Adrenal gland (tissue), 12 donors: ENCODE data around the gene IGFALS. TPM values are rescaled to one million over a fixed set of nuclear protein-coding genes. Genes with fewer than 3 reads are reported as not detected.

Source experiments
- DNase-seq, 7 donors: peaks; one replicate each; pipeline ENCODE4 v3.0.0-alpha.2; 2019 to 2020
- H3K27ac ChIP-seq, 5 donors: fragments of 200-600 bp; sonication (generic) in 4 of 5; 1 replicate in 3 of 5; 2 replicates in 2 of 5; pipeline versions ENCODE4 v1.5.1 to v1.8.0; 2016 to 2020; ENCODE audit warnings: mild to moderate bottlenecking in 1 of 5
- H3K27me3 ChIP-seq: fragments of 200-600 bp; 2 replicates; pipeline ENCODE4 v1.8.0; 2021
- H3K36me3 ChIP-seq, 2 donors: fragments of 200-600 bp; replicated peaks in 1 of 2; 1 replicate in 1 of 2; 2 replicates in 1 of 2; pipeline versions ENCODE4 v1.5.1 to v1.8.0; 2018 to 2022
- H3K4me1 ChIP-seq, 2 donors: fragments of 200-600 bp; replicated peaks in 1 of 2; 1 replicate in 1 of 2; 2 replicates in 1 of 2; pipeline versions ENCODE4 v1.5.1 to v1.8.0; 2018 to 2021
- H3K4me3 ChIP-seq, 4 donors: fragments of 200-600 bp; sonication (generic) in 3 of 4; one replicate each; pipeline ENCODE4 v1.5.1; 2016 to 2018
- H3K9me3 ChIP-seq, 3 donors: fragments of 200-600 bp; sonication (generic) in 1 of 3; replicated peaks in 1 of 3; 1 replicate in 2 of 3; 2 replicates in 1 of 3; pipeline versions ENCODE4 v1.5.1 to v1.8.0; 2016 to 2021
- CTCF ChIP-seq, 6 experiments: fragments of 450-650 bp in 4 of 6; fragments of 200-600 bp in 2 of 6; sonication (generic) in 1 of 6; IDR thresholded peaks; 1 replicate in 5 of 6; 2 replicates in 1 of 6; pipeline versions ENCODE4 v1.5.1 to v1.8.0; 2016 to 2021; ENCODE audit warnings: antibody characterized with exemption in 6 of 6, mild to moderate bottlenecking in 2 of 6, moderate library complexity in 1 of 6
- POLR2A ChIP-seq, 2 donors: fragments of 450-650 bp; IDR thresholded peaks; one replicate each; pipeline ENCODE4 v1.6.1; 2017; ENCODE audit warnings: antibody characterized with exemption in 2 of 2, mild to moderate bottlenecking in 2 of 2, moderate library complexity in 1 of 2
- WGBS, 4 donors: extraction: QIAGEN DNeasy Blood & Tissue Kit in 2 of 4; methylation state at CpG; one replicate each; pipeline versions ENCODE4 v1.1.5 to v1.1.7; 2013 to 2017; 5-methylcytosine and 5-hydroxymethylcytosine counted together
- intact Hi-C, 2 donors: fragments of 100-400 bp; cut with DNase I; formaldehyde crosslinking; loops; one replicate each; pipeline versions ENCODE4 v1.14.1 to v1.15.0; 2022 to 2023
- polyA plus RNA-seq, 3 donors: library from polyadenylated mRNA; stranded (reverse); fragments of 200-250 nt in 2 of 3; fragments of 350-450 nt in 1 of 3; fragmentation: Illumina TruSeq in 1 of 3; extraction: RNeasy Lipid Tissue Mini Kit (QIAGEN cat#74804) in 1 of 3; gene quantifications; one replicate each; pipeline ENCODE4 v1.2.3, GENCODE V29; 2013 to 2014
- total RNA-seq, 9 donors: library from RNA; depleted of rRNA in 4 of 9; stranded (reverse); fragments of >200 nt in 4 of 9; fragments of 120-200 nt in 1 of 9; fragmentation: NEBNext Ultra II Directional in 1 of 9; extraction: Animal tissue kit (Norgen Biotek cat#: 25700) in 1 of 9; gene quantifications; one replicate each; pipeline versions ENCODE4 v1.1.0 to v1.2.4, GENCODE V29; 2013 to 2023
- donor health status: healthy with polysubstance abuse.
- donor health status: Bipolar disorder and iron deficiency.
- donor health status: DM: yes; HTN: yes; CAD: no.
- donor health status: DM: no; HTN: no; CAD: no.
- donor health status: DM: no; HTN: no; CAD: no.
- donor health status: DM: yes; HTN: yes; CAD: no.

IGFALS gene
- total and polyA plus RNA-seq, 12 donors: 0.11 to 3.9 (median 0.31) TPM; not detected in 2

GRCh38 chr16:1759511-1759910 lies 34.0 kb downstream of the IGFALS start:
- H3K27ac ChIP-seq: no peak overlapping the region
- TF ChIP-seq CTCF (IDR thresholded peaks at IDR 0.05) (no peak), POLR2A (IDR thresholded peaks at IDR 0.05) (no peak)
- H3K4me1 ChIP-seq: no peaks in the 10 kb centered on the region
- WGBS, 4 donors: 94 to 98% (median 95%) methylated on average over 10 to 21 of the region's 21 CpGs
- H3K27me3 ChIP-seq: no peaks in the 10 kb centered on the region
- H3K4me3 ChIP-seq: no peak overlapping the region
- peaks cover 0 to 53% of the 10 kb centered on the region in 2 donors for H3K36me3 ChIP-seq
- no peak for DNase-seq
- H3K9me3 ChIP-seq: no peaks in the 10 kb centered on the region
- intact Hi-C loops: no loop called here

GRCh38 chr16:1758923-1759322 lies 34.6 kb downstream of the IGFALS start:
- Histone ChIP-seq H3K9me3 (no peaks in the 10 kb centered on the region), H3K4me3 (no peak overlapping the region), H3K27ac (no peak overlapping the region), H3K36me3 (peaks cover 0 to 47% of the 10 kb centered on the region in 2 donors), H3K4me1 (no peaks in the 10 kb centered on the region), H3K27me3 (no peaks in the 10 kb centered on the region)
- DNase-seq: no peak
- 91 to 96% (median 94%) methylated on average over 15 to 18 of the region's 18 CpGs for WGBS, 4 donors
- intact Hi-C loops: no loop called here
- no peak for TF ChIP-seq POLR2A (IDR thresholded peaks at IDR 0.05)
- TF ChIP-seq CTCF (IDR thresholded peaks at IDR 0.05): no peak

GRCh38 chr16:1757714-1758461 lies 35.6 kb downstream of the IGFALS start:
- Histone ChIP-seq H3K27ac (no peak overlapping the region), H3K4me1 (no peaks in the 10 kb centered on the region), H3K9me3 (no peaks in the 10 kb centered on the region), H3K27me3 (no peaks in the 10 kb centered on the region), H3K36me3 (peaks cover 0 to 43% of the 10 kb centered on the region in 2 donors), H3K4me3 (no peak overlapping the region)
- 90 to 96% (median 94%) methylated on average over 23 to 37 of the region's 37 CpGs for WGBS, 4 donors
- intact Hi-C loops: no loop called here
- no peak for DNase-seq
- TF ChIP-seq POLR2A (IDR thresholded peaks at IDR 0.05) (no peak), CTCF (IDR thresholded peaks at IDR 0.05) (no peak)

- H3K36me3 ChIP-seq: peaks cover 0 to 52% of the 10 kb centered on the region in 2 donors
- intact Hi-C loops: no loop called here
- no peaks in the 10 kb centered on the region for H3K27me3 ChIP-seq
- no peaks in the 10 kb centered on the region for H3K9me3 ChIP-seq
- no peak for DNase-seq
- H3K27ac ChIP-seq: no peak overlapping the region
- no peaks in the 10 kb centered on the region for H3K4me1 ChIP-seq
- H3K4me3 ChIP-seq: no peak overlapping the region
- no peak for TF ChIP-seq CTCF (IDR thresholded peaks at IDR 0.05)
- WGBS, 4 donors: 89 to 99% (median 92%) methylated on average over 8 to 12 of the region's 12 CpGs
Measured at GRCh38 chr16:1754204-1754603, 39.3 kb downstream of the IGFALS start.
